ENCODE measurements around the gene DLK1. TPM values are rescaled to one million over a fixed set of nuclear protein-coding genes. Genes with fewer than 3 reads are reported as not detected.

The DLK1 gene
- total RNA-seq, 4 donors from 2014 or later, result not detected

GRCh38 chr14:100727086-100727872, 587 bp downstream of the DLK1 start:
- H3K4me3 ChIP-seq, result no peak overlapping the region
- peaks cover 4% of the 10 kb centered on the region for H3K4me1 ChIP-seq
- DNase-seq (ENCODE audit: low spot score in 2 of 2), result no peak
- no peaks in the 10 kb centered on the region for H3K9me3 ChIP-seq
- WGBS, result 14% methylated on average over 14 of the region's 47 CpGs
- no peak overlapping the region for H3K27ac ChIP-seq
- no peak for TF ChIP-seq EP300 (IDR thresholded peaks at IDR 0.05)
- no peak for TF ChIP-seq CTCF (IDR thresholded peaks at IDR 0.05)
- no peak for TF ChIP-seq POLR2A (IDR thresholded peaks at IDR 0.05)
- no peak for TF ChIP-seq POLR2AphosphoS5 (IDR thresholded peaks at IDR 0.05)
- H3K36me3 ChIP-seq, result no peaks in the 10 kb centered on the region
- H3K27me3 ChIP-seq, result peaks cover 99% of the 10 kb centered on the region

GRCh38 chr14:100727873-100728240, 1.2 kb downstream of the DLK1 start:
- Histone ChIP-seq H3K27ac (no peak overlapping the region), H3K36me3 (no peaks in the 10 kb centered on the region), H3K9me3 (no peaks in the 10 kb centered on the region), H3K4me1 (peaks cover 4% of the 10 kb centered on the region), H3K4me3 (no peak overlapping the region), H3K27me3 (peaks cover 98% of the 10 kb centered on the region)
- WGBS, result 45% methylated on average over 12 of the region's 12 CpGs
- no peak for TF ChIP-seq EP300 (IDR thresholded peaks at IDR 0.05)
- TF ChIP-seq CTCF (IDR thresholded peaks at IDR 0.05), result no peak
- no peak for TF ChIP-seq POLR2AphosphoS5 (IDR thresholded peaks at IDR 0.05)
- TF ChIP-seq POLR2A (IDR thresholded peaks at IDR 0.05), result no peak
- no peak for DNase-seq (ENCODE audit: low spot score in 2 of 2)

- TF ChIP-seq EP300 (IDR thresholded peaks at IDR 0.05) (no peak), POLR2A (IDR thresholded peaks at IDR 0.05) (no peak), POLR2AphosphoS5 (IDR thresholded peaks at IDR 0.05) (no peak), CTCF (IDR thresholded peaks at IDR 0.05) (no peak)
- Histone ChIP-seq H3K9me3 (no peaks in the 10 kb centered on the region), H3K4me3 (no peak overlapping the region), H3K27me3 (peaks cover 91% of the 10 kb centered on the region), H3K36me3 (no peaks in the 10 kb centered on the region), H3K27ac (no peak overlapping the region), H3K4me1 (peaks cover 4% of the 10 kb centered on the region)
- 45% methylated on average over 13 of the region's 13 CpGs for WGBS
- no peak for DNase-seq (ENCODE audit: low spot score in 2 of 2)
These were observed 2.3 kb downstream of the DLK1 start for GRCh38 chr14:100728962-100729361.

- Histone ChIP-seq H3K4me1 (peaks cover 4% of the 10 kb centered on the region), H3K9me3 (no peaks in the 10 kb centered on the region), H3K4me3 (no peak overlapping the region), H3K27ac (no peak overlapping the region), H3K36me3 (no peaks in the 10 kb centered on the region), H3K27me3 (peaks cover 87% of the 10 kb centered on the region)
- DNase-seq (ENCODE audit: low spot score in 2 of 2), result no peak
- 63% methylated on average over 7 of the region's 7 CpGs for WGBS
- no peak for TF ChIP-seq CTCF (IDR thresholded peaks at IDR 0.05)
- TF ChIP-seq EP300 (IDR thresholded peaks at IDR 0.05), result no peak
- TF ChIP-seq POLR2AphosphoS5 (IDR thresholded peaks at IDR 0.05), result no peak
- TF ChIP-seq POLR2A (IDR thresholded peaks at IDR 0.05), result no peak
These were observed 3.3 kb downstream of the DLK1 start for GRCh38 chr14:100729982-100730381.

GRCh38 chr14:100730581-100730980, 3.9 kb downstream of the DLK1 start:
- H3K36me3 ChIP-seq, result no peaks in the 10 kb centered on the region
- H3K27me3 ChIP-seq, result peaks cover 84% of the 10 kb centered on the region
- 52% methylated on average over 15 of the region's 15 CpGs for whole genome bisulfite sequencing

More at GRCh38 chr14:100730581-100730980, 3.9 kb downstream of the DLK1 start:
- DNase-seq (ENCODE audit: low spot score in 2 of 2), result no peak
- H3K4me1 ChIP-seq, result peaks cover 4% of the 10 kb centered on the region
- TF ChIP-seq POLR2A (IDR thresholded peaks at IDR 0.05) (no peak), POLR2AphosphoS5 (IDR thresholded peaks at IDR 0.05) (no peak), EP300 (IDR thresholded peaks at IDR 0.05) (no peak), CTCF (IDR thresholded peaks at IDR 0.05) (no peak)
- no peaks in the 10 kb centered on the region for H3K9me3 ChIP-seq
- no peak overlapping the region for H3K27ac ChIP-seq
- H3K4me3 ChIP-seq, result no peak overlapping the region
